HUES48 (cell line): ENCODE measurements around the gene TBC1D22A.

Experiments
- H3K27ac ChIP-seq: one replicate; pipeline ENCODE4 v1.7.0; 2013; ENCODE audit warnings: low read depth, low read length, inconsistent platforms
- H3K27me3 ChIP-seq: 2 replicates; pipeline ENCODE4 v1.6.1; 2013; ENCODE audit warnings: mild to moderate bottlenecking, low read length; ENCODE audit not compliant: control insufficient read depth, insufficient read depth
- H3K36me3 ChIP-seq: 2 replicates; pipeline ENCODE4 v1.6.1; 2013; ENCODE audit warnings: low read length; ENCODE audit not compliant: control insufficient read depth, insufficient read depth
- H3K4me1 ChIP-seq: 2 replicates; pipeline ENCODE4 v1.6.1; 2013; ENCODE audit warnings: mild to moderate bottlenecking, low read length; ENCODE audit not compliant: control insufficient read depth, insufficient read depth
- H3K4me3 ChIP-seq: 2 replicates; pipeline ENCODE4 v1.5.1; 2013; ENCODE audit warnings: mild to moderate bottlenecking, low read depth, low read length
- H3K9ac ChIP-seq: 2 replicates; pipeline ENCODE4 v1.6.1; 2013; ENCODE audit warnings: mild to moderate bottlenecking, low read depth, low read length, moderate library complexity
- H3K9me3 ChIP-seq: 2 replicates; pipeline ENCODE4 v1.6.1; 2013; ENCODE audit warnings: low read length; ENCODE audit not compliant: control insufficient read depth, insufficient read depth

TBC1D22A gene

GRCh38 chr22:46980392-46980791, 217.9 kb downstream of the TBC1D22A start:
- Histone ChIP-seq H3K27me3 (no peaks in the 10 kb centered on the region), H3K4me1 (peaks cover 7% of the 10 kb centered on the region; the same call in 1 of the 2 replicates), H3K27ac (no peak overlapping the region), H3K4me3 (no peak overlapping the region), H3K36me3 (no peaks in the 10 kb centered on the region), H3K9me3 (no peaks in the 10 kb centered on the region), H3K9ac (no peak overlapping the region)

- H3K9me3 ChIP-seq, result no peaks in the 10 kb centered on the region
- no peak overlapping the region for H3K4me3 ChIP-seq
- no peak overlapping the region for H3K9ac ChIP-seq
- peaks cover 7% of the 10 kb centered on the region; the same call in 1 of the 2 replicates for H3K4me1 ChIP-seq
- no peaks in the 10 kb centered on the region for H3K36me3 ChIP-seq
- no peak overlapping the region for H3K27ac ChIP-seq
- no peaks in the 10 kb centered on the region for H3K27me3 ChIP-seq
These were observed 220.2 kb downstream of the TBC1D22A start for GRCh38 chr22:46982635-46983034.

- Histone ChIP-seq H3K27ac (no peak overlapping the region), H3K4me3 (no peak overlapping the region), H3K27me3 (no peaks in the 10 kb centered on the region), H3K9ac (no peak overlapping the region), H3K4me1 (peaks cover 7% of the 10 kb centered on the region; the same call in 1 of the 2 replicates), H3K9me3 (no peaks in the 10 kb centered on the region), H3K36me3 (no peaks in the 10 kb centered on the region)
These were observed 220.6 kb downstream of the TBC1D22A start for GRCh38 chr22:46983046-46983445.

GRCh38 chr22:46984751-46985506, 222.5 kb downstream of the TBC1D22A start:
- Histone ChIP-seq H3K27me3 (no peaks in the 10 kb centered on the region), H3K4me3 (no peak overlapping the region), H3K4me1 (peaks cover 7% of the 10 kb centered on the region; the same call in 1 of the 2 replicates), H3K9ac (no peak overlapping the region), H3K27ac (no peak overlapping the region), H3K9me3 (no peaks in the 10 kb centered on the region), H3K36me3 (no peaks in the 10 kb centered on the region)

GRCh38 chr22:46985507-46985882, 223.0 kb downstream of the TBC1D22A start:
- H3K36me3 ChIP-seq, result no peaks in the 10 kb centered on the region
- H3K27me3 ChIP-seq, result no peaks in the 10 kb centered on the region
- H3K27ac ChIP-seq, result no peak overlapping the region
- H3K9ac ChIP-seq, result no peak overlapping the region
- peaks cover 7% of the 10 kb centered on the region; the same call in 1 of the 2 replicates for H3K4me1 ChIP-seq
- H3K4me3 ChIP-seq, result no peak overlapping the region
- H3K9me3 ChIP-seq, result no peaks in the 10 kb centered on the region

- Histone ChIP-seq H3K4me1 (peaks cover 7% of the 10 kb centered on the region; the same call in 1 of the 2 replicates), H3K27ac (no peak overlapping the region), H3K9me3 (no peaks in the 10 kb centered on the region), H3K9ac (no peak overlapping the region), H3K27me3 (no peaks in the 10 kb centered on the region), H3K36me3 (no peaks in the 10 kb centered on the region), H3K4me3 (no peak overlapping the region)
These were observed 224.3 kb downstream of the TBC1D22A start for GRCh38 chr22:46986788-46987187.

GRCh38 chr22:46990937-46991550, 228.6 kb downstream of the TBC1D22A start:
- Histone ChIP-seq H3K9me3 (no peaks in the 10 kb centered on the region), H3K4me3 (no peak overlapping the region), H3K36me3 (no peaks in the 10 kb centered on the region), H3K4me1 (peaks cover 3% of the 10 kb centered on the region; the same call in 1 of the 2 replicates), H3K27me3 (no peaks in the 10 kb centered on the region), H3K9ac (no peak overlapping the region), H3K27ac (no peak overlapping the region)

GRCh38 chr22:46991666-46992065, 229.2 kb downstream of the TBC1D22A start:
- Histone ChIP-seq H3K9me3 (no peaks in the 10 kb centered on the region), H3K9ac (no peak overlapping the region), H3K27ac (no peak overlapping the region), H3K4me1 (peaks cover 3% of the 10 kb centered on the region; the same call in 1 of the 2 replicates), H3K4me3 (no peak overlapping the region), H3K27me3 (no peaks in the 10 kb centered on the region), H3K36me3 (no peaks in the 10 kb centered on the region)

- Histone ChIP-seq H3K9ac (no peak overlapping the region), H3K36me3 (no peaks in the 10 kb centered on the region), H3K4me1 (peaks cover 3% of the 10 kb centered on the region; the same call in 1 of the 2 replicates)
These were observed 229.8 kb downstream of the TBC1D22A start for GRCh38 chr22:46992121-46992731.

GRCh38 chr22:46993633-46994032, 231.2 kb downstream of the TBC1D22A start:
- H3K27ac ChIP-seq, result no peak overlapping the region
- peaks cover 3% of the 10 kb centered on the region; the same call in 1 of the 2 replicates for H3K4me1 ChIP-seq
- no peaks in the 10 kb centered on the region for H3K36me3 ChIP-seq

More at GRCh38 chr22:46992121-46992731, 229.8 kb downstream of the TBC1D22A start:
- no peaks in the 10 kb centered on the region for H3K9me3 ChIP-seq
- no peak overlapping the region for H3K27ac ChIP-seq
- H3K4me3 ChIP-seq, result no peak overlapping the region
- no peaks in the 10 kb centered on the region for H3K27me3 ChIP-seq

GRCh38 chr22:46994265-46994664, 231.8 kb downstream of the TBC1D22A start:
- H3K36me3 ChIP-seq, result no peaks in the 10 kb centered on the region
- no peaks in the 10 kb centered on the region for H3K9me3 ChIP-seq
- no peak overlapping the region for H3K4me3 ChIP-seq
- H3K4me1 ChIP-seq, result peaks cover 3% of the 10 kb centered on the region; the same call in 1 of the 2 replicates
- no peak overlapping the region for H3K27ac ChIP-seq
- H3K9ac ChIP-seq, result no peak overlapping the region
- H3K27me3 ChIP-seq, result no peaks in the 10 kb centered on the region

More at GRCh38 chr22:46993633-46994032, 231.2 kb downstream of the TBC1D22A start:
- Histone ChIP-seq H3K9ac (no peak overlapping the region), H3K27me3 (no peaks in the 10 kb centered on the region), H3K4me3 (no peak overlapping the region), H3K9me3 (no peaks in the 10 kb centered on the region)
